Skeletal muscle cell (primary cell): ENCODE measurements around the gene TSPAN16.
"Not testable (repeated sequence)": the region's sequence is repeated elsewhere in the genome, so short reads cannot be mapped to it uniquely, and the experiment has no call there.

ENCODE experiments used
- DNase-seq: peaks from one replicate; pipeline ENCODE4 v3.0.0-alpha.2; 2010; ENCODE audit warnings: low read depth
- H3K4me3 ChIP-seq: 2 replicates; pipeline ENCODE4 v1.5.1; 2011; ENCODE audit warnings: low read depth, mild to moderate bottlenecking, control low read depth, low read length, moderate library complexity

Gene TSPAN16

DNA sequence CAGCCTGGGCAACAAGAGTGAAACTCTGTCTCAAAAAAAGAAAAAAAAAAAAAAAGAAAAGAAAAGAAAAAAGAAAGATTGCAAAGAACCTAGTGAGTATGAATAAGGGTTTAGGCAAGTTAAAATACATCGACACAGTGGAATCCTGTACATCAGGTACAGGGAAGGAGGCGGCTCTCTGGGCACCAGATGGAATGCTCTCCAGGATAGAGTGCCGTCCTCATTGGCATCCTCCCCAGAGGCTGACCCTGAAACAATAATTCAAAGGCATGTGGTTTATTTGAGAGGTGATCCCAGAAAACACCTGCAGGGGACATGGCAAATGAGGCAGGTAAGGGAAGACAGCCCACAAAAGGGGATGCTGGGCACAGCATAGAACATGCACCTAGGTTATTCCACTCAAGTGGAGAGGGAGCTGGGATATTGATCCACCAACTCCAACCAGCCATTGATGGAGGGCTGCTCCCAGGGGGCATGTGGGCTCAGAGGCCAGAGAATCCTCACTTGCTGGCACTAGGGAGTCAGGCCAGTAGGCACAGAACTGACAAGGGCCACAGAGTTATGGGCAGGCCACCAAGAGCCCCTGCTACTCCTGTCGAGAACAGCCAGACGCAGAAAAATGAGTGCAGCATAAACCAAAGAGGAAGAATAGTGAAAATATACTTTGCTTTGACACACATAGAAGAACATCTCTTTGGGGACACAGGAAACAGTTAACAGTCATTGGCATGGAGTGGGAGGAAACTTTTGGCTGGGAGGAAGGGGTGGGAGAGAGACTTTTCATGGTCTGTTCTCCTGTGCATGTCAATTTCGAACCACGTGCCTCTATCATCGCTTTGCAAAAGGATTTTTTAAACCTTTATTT lies 4.2 kb downstream of the TSPAN16 start:
- DNase-seq: no peak
- H3K4me3 ChIP-seq: no peak overlapping the region

DNA sequence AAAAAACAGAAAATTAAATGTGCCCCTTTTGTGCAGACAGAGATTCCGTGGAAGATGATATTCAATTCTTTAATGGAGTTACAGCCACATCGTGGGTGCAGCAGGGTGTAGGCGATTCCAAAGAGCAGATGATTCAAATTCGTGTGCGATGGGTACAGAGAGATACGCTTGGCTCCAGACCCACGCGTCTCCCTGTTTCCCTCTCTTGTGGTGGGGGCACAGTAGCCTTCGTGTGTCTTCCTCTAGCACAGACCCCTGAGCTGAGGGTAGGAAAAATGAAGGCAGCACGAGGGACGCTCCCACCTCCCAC lies 4.8 kb downstream of the TSPAN16 start:
- H3K4me3 ChIP-seq: no peak overlapping the region
- no peak for DNase-seq

- no peak overlapping the region for H3K4me3 ChIP-seq
- DNase-seq: no peak
Measured at GRCh38 chr19:11304936-11305335, 9.0 kb downstream of the TSPAN16 start.

DNA sequence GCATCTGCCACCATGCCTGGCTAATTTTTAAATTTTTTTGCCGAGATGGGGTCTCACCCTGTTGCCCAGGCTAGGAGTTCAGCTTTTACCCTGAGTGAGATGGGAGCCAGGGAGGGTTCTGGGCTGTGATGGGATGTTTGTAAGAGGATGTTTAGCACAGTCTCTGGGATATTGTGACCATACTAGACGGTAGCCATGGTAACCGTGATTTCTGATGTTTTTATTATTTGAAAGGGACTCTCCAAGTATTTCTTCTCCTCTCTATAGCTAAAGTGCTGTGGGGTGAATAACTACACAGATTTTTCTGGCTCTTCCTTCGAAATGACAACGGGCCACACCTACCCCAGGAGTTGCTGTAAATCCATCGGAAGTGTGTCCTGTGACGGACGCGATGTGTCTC lies 10.4 kb downstream of the TSPAN16 start:
- no peak overlapping the region for H3K4me3 ChIP-seq
- DNase-seq: no peak

- not testable (repeated sequence) for DNase-seq, H3K4me3 ChIP-seq
Measured at GRCh38 chr19:11320278-11320995, 24.5 kb downstream of the TSPAN16 start.

DNA sequence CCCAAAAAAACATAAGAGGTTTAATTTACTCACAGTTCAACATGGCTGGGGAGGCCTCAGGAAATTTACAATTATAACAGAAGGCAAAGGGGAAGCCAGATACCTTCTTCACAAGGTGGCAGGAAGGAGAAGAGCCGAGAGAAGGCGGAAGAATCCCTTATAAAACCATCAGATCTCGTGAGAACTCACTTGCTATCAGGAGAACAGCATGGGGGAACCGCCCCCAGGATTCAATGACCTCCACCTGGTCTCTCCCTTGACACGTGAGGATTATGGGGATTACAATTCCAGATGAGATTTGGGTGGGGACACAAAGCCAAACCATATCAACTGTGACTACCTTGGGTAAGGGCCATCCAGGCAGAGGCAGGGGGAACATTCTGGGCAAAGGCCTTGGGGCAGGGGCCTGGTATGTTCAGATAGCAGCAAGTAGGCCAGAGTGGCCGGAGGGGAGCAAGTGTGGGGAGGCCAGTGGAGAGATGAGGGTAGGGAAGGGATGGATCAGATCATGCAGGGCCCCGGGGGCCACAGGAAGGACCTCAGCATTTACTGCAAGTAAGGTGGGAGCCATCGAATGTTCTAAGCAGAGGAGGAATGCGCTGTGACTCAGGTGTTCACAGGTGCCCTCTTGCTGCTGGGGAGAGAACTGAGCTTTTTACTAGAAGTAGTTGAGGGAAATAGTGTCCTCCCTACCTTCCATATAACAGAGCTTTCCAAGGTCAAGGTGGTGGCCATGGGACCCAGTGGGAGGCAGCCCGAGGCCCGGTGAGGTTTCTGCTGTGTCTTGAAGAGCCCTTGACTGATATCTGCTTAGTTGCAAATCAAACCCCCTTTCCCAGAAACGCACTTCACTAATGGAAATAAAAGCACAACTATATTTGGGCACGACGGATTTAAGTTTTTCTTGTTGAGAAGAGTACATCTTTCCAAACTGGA lies 25.5 kb downstream of the TSPAN16 start:
- no peak for DNase-seq
- H3K4me3 ChIP-seq: no peak overlapping the region

DNA sequence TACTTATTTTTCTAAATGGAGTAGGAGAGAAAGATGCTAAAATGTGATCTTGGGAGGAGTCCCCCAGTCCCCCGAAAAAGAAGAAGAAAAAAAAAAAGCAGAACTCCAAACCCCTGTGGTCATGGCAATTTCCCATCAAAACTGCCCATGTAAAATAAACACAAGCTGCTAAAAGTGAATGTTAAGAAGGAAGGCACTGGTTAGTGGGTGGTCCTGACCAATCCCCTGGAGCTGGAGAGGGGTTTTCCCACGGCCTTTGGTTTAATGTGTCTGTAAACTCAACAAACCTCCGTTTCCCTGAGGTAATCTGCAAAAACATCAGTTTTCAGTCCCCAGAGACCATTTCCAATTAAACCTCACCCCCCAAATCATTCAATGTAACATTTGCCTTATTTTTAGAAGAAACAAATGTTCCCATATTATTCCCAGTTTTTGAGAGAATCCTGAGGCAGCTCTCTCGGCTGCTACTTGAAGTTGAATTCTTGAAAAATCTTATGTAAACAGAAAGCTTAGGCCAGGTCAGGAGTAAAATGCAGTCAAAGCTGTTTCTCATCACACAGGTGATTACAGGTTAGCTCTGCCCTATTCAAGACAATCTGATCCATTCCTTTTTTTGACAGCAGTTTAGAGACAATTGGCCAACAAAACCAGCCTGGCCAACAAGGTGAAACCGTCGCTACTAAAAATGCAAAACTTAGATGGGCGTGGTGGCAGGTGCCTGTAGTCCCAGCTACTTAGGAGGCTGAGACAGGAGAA lies 26.5 kb downstream of the TSPAN16 start:
- H3K4me3 ChIP-seq: no peak overlapping the region

DNA sequence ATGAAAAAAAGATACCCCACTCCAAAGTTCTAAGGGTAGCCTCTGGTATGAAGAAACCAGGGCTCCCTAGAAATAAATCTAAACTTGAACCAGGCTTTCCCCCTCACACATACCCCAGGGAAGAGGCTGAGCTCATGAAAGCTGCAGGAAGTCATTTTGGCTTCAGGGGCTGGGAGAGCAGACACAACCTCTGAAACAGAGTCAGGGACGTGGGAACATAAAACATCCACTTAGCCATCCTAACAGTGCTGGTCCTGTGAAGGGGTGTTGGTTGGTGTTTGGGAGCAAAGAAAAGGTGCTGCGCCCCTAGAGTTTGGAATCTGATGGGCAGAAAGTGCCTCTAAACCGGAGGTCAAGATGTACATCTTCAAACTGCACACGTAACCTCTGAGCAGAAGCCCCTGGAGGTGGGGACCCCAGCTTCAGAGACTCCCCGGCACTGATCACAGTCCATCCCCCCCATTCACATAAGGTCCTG lies 27.7 kb downstream of the TSPAN16 start:
- no peak overlapping the region for H3K4me3 ChIP-seq
- no peak for DNase-seq

More for the DNA sequence above, 26.5 kb downstream of the TSPAN16 start:
- DNase-seq: no peak

- peak; percentile 84 for DNase-seq
- H3K4me3 ChIP-seq: peak overlapping the region; percentile 2
Measured at GRCh38 chr19:11324079-11324661, 28.2 kb downstream of the TSPAN16 start.

- H3K4me3 ChIP-seq: no peak overlapping the region
- DNase-seq: no peak
Measured at GRCh38 chr19:11324748-11325389, 28.9 kb downstream of the TSPAN16 start.

- no peak overlapping the region for H3K4me3 ChIP-seq
- DNase-seq: no peak
Measured at GRCh38 chr19:11325544-11325943, 29.6 kb downstream of the TSPAN16 start.

- no peak for DNase-seq
- H3K4me3 ChIP-seq: no peak overlapping the region
Measured at GRCh38 chr19:11330127-11330526, 34.2 kb downstream of the TSPAN16 start.

GRCh38 chr19:11331502-11331901 lies 35.5 kb downstream of the TSPAN16 start:
- DNase-seq: no peak
- H3K4me3 ChIP-seq: no peak overlapping the region

DNA sequence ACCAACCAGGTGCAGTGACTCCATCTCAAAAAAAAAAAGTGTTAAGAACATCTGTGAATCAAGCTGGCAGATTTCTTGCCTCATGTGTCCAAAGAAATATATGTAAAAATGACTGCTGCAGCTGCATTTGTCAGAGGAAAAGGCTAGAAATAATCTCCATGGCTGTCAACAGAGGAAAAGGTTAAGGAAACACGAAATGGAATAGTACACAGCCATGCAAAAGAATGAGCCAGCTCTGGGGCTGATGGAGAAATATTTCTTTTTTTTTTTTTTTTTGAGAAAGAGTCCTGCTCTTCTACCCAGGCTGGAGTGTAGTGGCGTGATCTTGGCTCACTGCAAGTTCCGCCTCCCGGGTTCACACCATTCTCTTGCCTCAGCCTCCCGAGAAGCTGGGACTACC lies 36.9 kb downstream of the TSPAN16 start:
- no peak overlapping the region for H3K4me3 ChIP-seq
- no peak for DNase-seq

- not testable (repeated sequence) for H3K4me3 ChIP-seq, DNase-seq
Measured at GRCh38 chr19:11333838-11334237, 37.9 kb downstream of the TSPAN16 start.

DNA sequence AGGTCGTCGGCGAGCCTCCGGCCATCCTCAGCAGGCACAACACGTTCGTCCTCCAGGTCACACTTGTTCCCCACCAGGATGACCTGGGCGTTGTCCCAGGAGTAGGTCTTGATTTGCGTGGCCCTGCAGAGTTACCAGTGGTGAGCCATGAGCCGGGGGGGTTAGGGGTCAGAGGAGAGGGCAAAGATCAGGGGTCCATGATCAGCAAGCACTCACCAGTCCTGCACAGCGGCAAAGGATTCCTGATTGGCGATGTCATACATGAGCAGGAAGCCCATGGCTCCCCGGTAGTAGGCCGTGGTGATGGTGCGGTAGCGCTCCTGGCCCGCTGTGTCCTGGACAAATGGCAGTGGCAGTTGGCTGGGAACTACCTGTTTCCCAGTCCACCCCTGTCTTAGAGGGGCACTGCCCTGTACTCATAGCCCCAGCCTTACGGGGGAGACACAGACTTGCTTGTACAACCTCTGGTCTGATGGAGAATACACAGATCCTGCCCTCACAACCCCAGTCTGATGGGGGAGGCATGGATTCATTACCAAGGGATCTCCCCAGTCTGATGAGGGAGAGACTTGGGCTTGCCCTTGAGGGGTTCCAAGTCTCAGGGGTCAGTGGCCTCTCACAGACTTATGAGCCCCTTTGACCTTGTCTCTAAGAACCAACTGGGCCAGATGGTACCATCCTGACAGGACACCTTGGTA lies 39.6 kb downstream of the TSPAN16 start:
- no peak overlapping the region for H3K4me3 ChIP-seq
- no peak for DNase-seq

GRCh38 chr19:11337080-11337479 lies 41.1 kb downstream of the TSPAN16 start:
- H3K4me3 ChIP-seq: no peak overlapping the region
- DNase-seq: no peak

DNA sequence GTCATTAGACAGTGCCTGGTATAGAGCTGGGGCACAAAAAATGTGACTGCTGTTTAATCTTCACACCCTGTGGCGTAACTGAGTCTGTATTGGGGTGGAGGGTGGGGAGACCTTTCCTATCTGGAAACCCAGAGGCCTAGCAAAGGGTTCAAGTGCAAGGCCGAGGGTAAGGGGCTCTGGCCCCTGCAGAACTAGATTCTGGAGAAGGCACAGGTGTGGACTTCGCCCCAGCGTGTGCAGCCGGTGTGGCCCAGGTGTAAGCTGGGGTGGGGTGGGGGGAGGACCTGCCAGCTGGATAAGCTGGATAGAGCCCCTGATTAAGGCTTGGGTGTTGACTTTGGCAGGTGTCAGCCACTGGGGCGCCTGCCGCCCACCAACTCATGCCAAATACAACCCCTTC lies 42.2 kb downstream of the TSPAN16 start:
- H3K4me3 ChIP-seq: no peak overlapping the region
- no peak for DNase-seq
